ENCODE measurements around the gene CAMKV. TPM values are rescaled to one million over a fixed set of nuclear protein-coding genes. Genes with fewer than 3 reads are reported as not detected.
"Not testable (repeated sequence)": the region's sequence is repeated elsewhere in the genome, so short reads cannot be mapped to it uniquely, and the experiment has no call there.

Gene CAMKV
- not detected for total RNA-seq
- not detected for polyA plus RNA-seq
- long read RNA-seq, donor 1: 0 reads
- long read RNA-seq, donor 2: 0 reads

- H3K9me3 ChIP-seq (ENCODE audit: control insufficient read depth, low read length): no peaks in the 10 kb centered on the region
- intact Hi-C loops (cut with DNase I): no loop called here
- no peaks in the 10 kb centered on the region for H3K27me3 ChIP-seq (ENCODE audit: control insufficient read depth in 1 of 2, insufficient read depth in 2 of 2, low read length in 1 of 2)
- ATAC-seq (ENCODE audit: low FRiP score): no peak
- 0 to 1% methylated on average over 55 to 59 of the region's 59 CpGs for WGBS, 2 donors
- no peaks in the 10 kb centered on the region for H3K4me1 ChIP-seq (ENCODE audit: control insufficient read depth in 1 of 2, insufficient read depth in 2 of 2, low read length in 2 of 2)
- no peak for DNase-seq
- H3K27ac ChIP-seq (ENCODE audit: low read depth in 1 of 2, low read length in 2 of 2): no peak within 1 kb of the TSS
- no peak within 1 kb of the TSS for H3K4me3 ChIP-seq (ENCODE audit: low read length in 2 of 2)
- no peaks in the 10 kb centered on the region for H3K36me3 ChIP-seq (ENCODE audit: control insufficient read depth in 1 of 2, insufficient read depth in 2 of 2, low read length in 1 of 2)
These were observed at the start of gene CAMKV for GRCh38 chr3:49869525-49870126. CAMKV (minus strand) TSS chr3:49869906; CDS start chr3:49862388, 7,518 bp downstream.

- H3K9me3 ChIP-seq (ENCODE audit: control insufficient read depth, low read length); ATAC-seq (ENCODE audit: low FRiP score); H3K4me1 ChIP-seq (ENCODE audit: control insufficient read depth in 1 of 2, insufficient read depth in 2 of 2, low read length in 2 of 2); intact Hi-C loops (cut with DNase I); H3K4me3 ChIP-seq (ENCODE audit: low read length in 2 of 2); H3K27ac ChIP-seq (ENCODE audit: low read depth in 1 of 2, low read length in 2 of 2); H3K27me3 ChIP-seq (ENCODE audit: control insufficient read depth in 1 of 2, insufficient read depth in 2 of 2, low read length in 1 of 2); H3K36me3 ChIP-seq (ENCODE audit: control insufficient read depth in 1 of 2, insufficient read depth in 2 of 2, low read length in 1 of 2); DNase-seq: not testable (repeated sequence)
- WGBS, 2 donors: 94% methylated on average over 19 of the region's 19 CpGs
These were observed 48.3 kb upstream of the CAMKV start for GRCh38 chr3:49917806-49918590.

GRCh38 chr3:49916686-49917085, 47.0 kb upstream of the CAMKV start:
- H3K4me1 ChIP-seq (ENCODE audit: control insufficient read depth in 1 of 2, insufficient read depth in 2 of 2, low read length in 2 of 2): no peaks in the 10 kb centered on the region
- H3K4me3 ChIP-seq (ENCODE audit: low read length in 2 of 2): no peak overlapping the region
- H3K27me3 ChIP-seq (ENCODE audit: control insufficient read depth in 1 of 2, insufficient read depth in 2 of 2, low read length in 1 of 2): no peaks in the 10 kb centered on the region
- ATAC-seq (ENCODE audit: low FRiP score) (no peak), DNase-seq (no peak)
- no peaks in the 10 kb centered on the region for H3K36me3 ChIP-seq (ENCODE audit: control insufficient read depth in 1 of 2, insufficient read depth in 2 of 2, low read length in 1 of 2)
- intact Hi-C loops (cut with DNase I): no loop called here
- no peak overlapping the region for H3K27ac ChIP-seq (ENCODE audit: low read depth in 1 of 2, low read length in 2 of 2)
- no peaks in the 10 kb centered on the region for H3K9me3 ChIP-seq (ENCODE audit: control insufficient read depth, low read length)
- WGBS, 2 donors: 92 to 93% methylated on average over 5 of the region's 5 CpGs

- DNase-seq (no peak), ATAC-seq (ENCODE audit: low FRiP score) (no peak)
- H3K4me3 ChIP-seq (ENCODE audit: low read length in 2 of 2): no peak overlapping the region
- WGBS, 2 donors: 92 to 94% methylated on average over 2 of the region's 2 CpGs
- H3K9me3 ChIP-seq (ENCODE audit: control insufficient read depth, low read length): no peaks in the 10 kb centered on the region
- no peaks in the 10 kb centered on the region for H3K4me1 ChIP-seq (ENCODE audit: control insufficient read depth in 1 of 2, insufficient read depth in 2 of 2, low read length in 2 of 2)
- H3K27ac ChIP-seq (ENCODE audit: low read depth in 1 of 2, low read length in 2 of 2): no peak overlapping the region
- intact Hi-C loops (cut with DNase I): no loop called here
- no peaks in the 10 kb centered on the region for H3K27me3 ChIP-seq (ENCODE audit: control insufficient read depth in 1 of 2, insufficient read depth in 2 of 2, low read length in 1 of 2)
- no peaks in the 10 kb centered on the region for H3K36me3 ChIP-seq (ENCODE audit: control insufficient read depth in 1 of 2, insufficient read depth in 2 of 2, low read length in 1 of 2)
These were observed 45.2 kb upstream of the CAMKV start for GRCh38 chr3:49914906-49915305.

GRCh38 chr3:49912881-49913281, 43.2 kb upstream of the CAMKV start:
- DNase-seq (no peak), ATAC-seq (ENCODE audit: low FRiP score) (no peak)
- H3K9me3 ChIP-seq (ENCODE audit: control insufficient read depth, low read length): no peaks in the 10 kb centered on the region
- WGBS, 2 donors: 29 to 34% methylated on average over 4 of the region's 4 CpGs
- no peaks in the 10 kb centered on the region for H3K4me1 ChIP-seq (ENCODE audit: control insufficient read depth in 1 of 2, insufficient read depth in 2 of 2, low read length in 2 of 2)
- H3K36me3 ChIP-seq (ENCODE audit: control insufficient read depth in 1 of 2, insufficient read depth in 2 of 2, low read length in 1 of 2): no peaks in the 10 kb centered on the region
- no peak overlapping the region for H3K27ac ChIP-seq (ENCODE audit: low read depth in 1 of 2, low read length in 2 of 2)
- H3K4me3 ChIP-seq (ENCODE audit: low read length in 2 of 2): no peak overlapping the region
- H3K27me3 ChIP-seq (ENCODE audit: control insufficient read depth in 1 of 2, insufficient read depth in 2 of 2, low read length in 1 of 2): no peaks in the 10 kb centered on the region
- intact Hi-C loops (cut with DNase I): no loop called here

- no peak for DNase-seq
- intact Hi-C loops (cut with DNase I): no loop called here
- WGBS, 2 donors: 86 to 94% methylated on average over 15 of the region's 15 CpGs
- Histone ChIP-seq H3K27ac (ENCODE audit: low read depth in 1 of 2, low read length in 2 of 2) (no peak overlapping the region), H3K4me1 (ENCODE audit: control insufficient read depth in 1 of 2, insufficient read depth in 2 of 2, low read length in 2 of 2) (no peaks in the 10 kb centered on the region), H3K4me3 (ENCODE audit: low read length in 2 of 2) (no peak overlapping the region), H3K27me3 (ENCODE audit: control insufficient read depth in 1 of 2, insufficient read depth in 2 of 2, low read length in 1 of 2) (no peaks in the 10 kb centered on the region), H3K9me3 (ENCODE audit: control insufficient read depth, low read length) (no peaks in the 10 kb centered on the region), H3K36me3 (ENCODE audit: control insufficient read depth in 1 of 2, insufficient read depth in 2 of 2, low read length in 1 of 2) (no peaks in the 10 kb centered on the region)
- no peak for ATAC-seq (ENCODE audit: low FRiP score)
These were observed 41.9 kb upstream of the CAMKV start for GRCh38 chr3:49911611-49912010.

- H3K9me3 ChIP-seq (ENCODE audit: control insufficient read depth, low read length): no peaks in the 10 kb centered on the region
- H3K4me3 ChIP-seq (ENCODE audit: low read length in 2 of 2): no peak overlapping the region
- DNase-seq (no peak), ATAC-seq (ENCODE audit: low FRiP score) (no peak)
- intact Hi-C loops (cut with DNase I): no loop called here
- no peaks in the 10 kb centered on the region for H3K27me3 ChIP-seq (ENCODE audit: control insufficient read depth in 1 of 2, insufficient read depth in 2 of 2, low read length in 1 of 2)
- no peak overlapping the region for H3K27ac ChIP-seq (ENCODE audit: low read depth in 1 of 2, low read length in 2 of 2)
- no peaks in the 10 kb centered on the region for H3K4me1 ChIP-seq (ENCODE audit: control insufficient read depth in 1 of 2, insufficient read depth in 2 of 2, low read length in 2 of 2)
- WGBS, 2 donors: 93 to 98% methylated on average over 2 of the region's 2 CpGs
- H3K36me3 ChIP-seq (ENCODE audit: control insufficient read depth in 1 of 2, insufficient read depth in 2 of 2, low read length in 1 of 2): no peaks in the 10 kb centered on the region
These were observed 41.4 kb upstream of the CAMKV start for GRCh38 chr3:49911124-49911420.

- Histone ChIP-seq H3K36me3 (ENCODE audit: control insufficient read depth in 1 of 2, insufficient read depth in 2 of 2, low read length in 1 of 2) (no peaks in the 10 kb centered on the region), H3K4me1 (ENCODE audit: control insufficient read depth in 1 of 2, insufficient read depth in 2 of 2, low read length in 2 of 2) (no peaks in the 10 kb centered on the region), H3K27ac (ENCODE audit: low read depth in 1 of 2, low read length in 2 of 2) (no peak overlapping the region), H3K27me3 (ENCODE audit: control insufficient read depth in 1 of 2, insufficient read depth in 2 of 2, low read length in 1 of 2) (no peaks in the 10 kb centered on the region), H3K4me3 (ENCODE audit: low read length in 2 of 2) (no peak overlapping the region), H3K9me3 (ENCODE audit: control insufficient read depth, low read length) (no peaks in the 10 kb centered on the region)
- WGBS, 2 donors: 82 to 84% methylated on average over 48 of the region's 48 CpGs
- intact Hi-C loops (cut with DNase I): no loop called here
- ATAC-seq (ENCODE audit: low FRiP score) (no peak), DNase-seq (no peak)
These were observed 40.9 kb upstream of the CAMKV start for GRCh38 chr3:49910409-49911123.
